Sigmoid colon (tissue), 7 donors: ENCODE data around the gene PCDHGA5. TPM values are rescaled to one million over a fixed set of nuclear protein-coding genes. Genes with fewer than 3 reads are reported as not detected.
"Not testable (repeated sequence)": the region's sequence is repeated elsewhere in the genome, so short reads cannot be mapped to it uniquely, and the experiment has no call there.

Source experiments
- DNase-seq: peaks from one replicate; pipeline ENCODE4 v3.0.0-alpha.2; 2019
- H3K27ac ChIP-seq, 4 donors: fragments of 200-600 bp; sonication (generic); one replicate each; pipeline ENCODE4 v1.5.1; 2016 to 2019; ENCODE audit warnings: mild to moderate bottlenecking in 1 of 4
- H3K27me3 ChIP-seq, 3 donors: fragments of 200-600 bp; sonication (generic); one replicate each; pipeline ENCODE4 v1.5.1; 2019; ENCODE audit warnings: mild to moderate bottlenecking in 1 of 3
- H3K36me3 ChIP-seq, 4 donors: fragments of 200-600 bp; sonication (generic); one replicate each; pipeline ENCODE4 v1.5.1; 2016 to 2019
- H3K4me1 ChIP-seq, 4 donors: fragments of 200-600 bp; sonication (generic); one replicate each; pipeline ENCODE4 v1.5.1; 2017 to 2019
- H3K4me3 ChIP-seq, 4 donors: fragments of 200-600 bp; sonication (generic); one replicate each; pipeline ENCODE4 v1.5.1; 2017 to 2019; ENCODE audit warnings: mild to moderate bottlenecking in 2 of 4, moderate library complexity in 1 of 4
- H3K9me3 ChIP-seq, 4 donors: fragments of 200-600 bp in 3 of 4; sonication (generic) in 3 of 4; one replicate each; pipeline versions ENCODE4 v1.5.1 to v1.6.1; 2013 to 2019
- EP300 ChIP-seq, 4 donors: sonication (generic); formaldehyde crosslinking; IDR thresholded peaks; one replicate each; pipeline ENCODE4 v1.6.1; 2017; ENCODE audit warnings: antibody characterized with exemption in 4 of 4
- POLR2A ChIP-seq, 2 donors: fragments of 450-650 bp; IDR thresholded peaks; one replicate each; pipeline ENCODE4 v1.6.1; 2016; ENCODE audit warnings: antibody characterized with exemption in 2 of 2, mild to moderate bottlenecking in 2 of 2, moderate library complexity in 2 of 2
- POLR2AphosphoS5 ChIP-seq, 4 donors: sonication (generic); formaldehyde crosslinking; IDR thresholded peaks; one replicate each; pipeline ENCODE4 v1.6.1; 2017; ENCODE audit warnings: antibody characterized with exemption in 4 of 4
- WGBS, 2 donors: extraction: QIAGEN DNeasy Blood & Tissue Kit; methylation state at CpG; one replicate each; pipeline ENCODE4 v1.1.7; 2013; 5-methylcytosine and 5-hydroxymethylcytosine counted together
- intact Hi-C: fragments of 100-400 bp; cut with DNase I; formaldehyde crosslinking; loops from one replicate; pipeline ENCODE4 v1.15.1; 2023
- polyA plus RNA-seq, 3 donors: library from polyadenylated mRNA; stranded (reverse); fragments of 200-250 nt; gene quantifications; one replicate each; pipeline ENCODE4 v1.2.3, GENCODE V29; 2013
- total RNA-seq, 4 donors: library from RNA; depleted of rRNA; stranded (reverse); fragments of >200 nt; gene quantifications; one replicate each; pipeline ENCODE4 v1.1.0, GENCODE V29; 2016
- TF ChIP-seq, protein P1 (sequence below), 4 experiments: fragments of 450-650 bp in 3 of 4; fragments of 200-600 bp in 1 of 4; IDR thresholded peaks; one replicate each; pipeline ENCODE4 v1.5.1; 2016 to 2019; ENCODE audit warnings: antibody characterized with exemption in 4 of 4, mild to moderate bottlenecking in 3 of 4, moderate library complexity in 2 of 4
- donor health status: healthy with polysubstance abuse.
- donor health status: Bipolar disorder and iron deficiency.
- donor health status: healthy.

The PCDHGA5 gene
- total and polyA plus RNA-seq, 7 donors = 0.57 to 8.3 (median 6.1) TPM; not detected in 2

DNA sequence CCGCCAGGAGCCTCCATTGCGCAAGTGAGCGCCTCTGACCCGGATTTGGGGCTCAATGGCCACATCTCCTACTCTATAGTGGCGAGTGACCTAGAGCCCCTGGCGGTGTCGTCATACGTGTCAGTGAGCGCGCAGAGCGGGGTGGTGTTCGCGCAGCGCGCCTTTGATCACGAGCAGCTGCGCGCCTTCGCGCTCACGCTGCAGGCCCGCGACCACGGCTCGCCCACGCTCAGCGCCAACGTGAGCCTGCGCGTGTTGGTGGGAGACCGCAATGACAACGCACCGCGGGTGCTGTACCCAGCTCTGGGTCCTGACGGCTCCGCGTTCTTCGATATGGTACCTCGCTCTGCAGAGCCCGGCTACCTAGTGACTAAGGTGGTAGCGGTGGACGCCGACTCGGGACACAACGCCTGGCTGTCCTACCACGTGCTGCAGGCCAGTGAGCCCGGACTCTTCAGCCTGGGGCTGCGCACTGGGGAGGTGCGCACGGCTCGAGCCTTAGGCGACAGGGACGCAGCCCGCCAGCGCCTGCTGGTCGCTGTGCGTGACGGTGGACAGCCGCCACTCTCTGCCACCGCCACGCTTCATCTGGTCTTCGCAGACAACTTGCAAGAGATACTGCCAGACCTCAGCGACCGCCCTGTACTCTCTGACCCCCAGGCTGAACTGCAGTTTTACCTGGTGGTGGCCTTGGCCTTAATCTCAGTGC lies 45.8 kb downstream of the PCDHGA5 start:
- H3K4me1 ChIP-seq = no peaks in the 10 kb centered on the region
- WGBS, 2 donors = 30 to 67% methylated on average over 64 of the region's 64 CpGs
- peaks cover 37 to 91% (median 83%) of the 10 kb centered on the region in 4 donors for H3K9me3 ChIP-seq
- H3K4me3 ChIP-seq = no peak overlapping the region
- no peaks in the 10 kb centered on the region for H3K27me3 ChIP-seq
- TF ChIP-seq, protein P1, sequence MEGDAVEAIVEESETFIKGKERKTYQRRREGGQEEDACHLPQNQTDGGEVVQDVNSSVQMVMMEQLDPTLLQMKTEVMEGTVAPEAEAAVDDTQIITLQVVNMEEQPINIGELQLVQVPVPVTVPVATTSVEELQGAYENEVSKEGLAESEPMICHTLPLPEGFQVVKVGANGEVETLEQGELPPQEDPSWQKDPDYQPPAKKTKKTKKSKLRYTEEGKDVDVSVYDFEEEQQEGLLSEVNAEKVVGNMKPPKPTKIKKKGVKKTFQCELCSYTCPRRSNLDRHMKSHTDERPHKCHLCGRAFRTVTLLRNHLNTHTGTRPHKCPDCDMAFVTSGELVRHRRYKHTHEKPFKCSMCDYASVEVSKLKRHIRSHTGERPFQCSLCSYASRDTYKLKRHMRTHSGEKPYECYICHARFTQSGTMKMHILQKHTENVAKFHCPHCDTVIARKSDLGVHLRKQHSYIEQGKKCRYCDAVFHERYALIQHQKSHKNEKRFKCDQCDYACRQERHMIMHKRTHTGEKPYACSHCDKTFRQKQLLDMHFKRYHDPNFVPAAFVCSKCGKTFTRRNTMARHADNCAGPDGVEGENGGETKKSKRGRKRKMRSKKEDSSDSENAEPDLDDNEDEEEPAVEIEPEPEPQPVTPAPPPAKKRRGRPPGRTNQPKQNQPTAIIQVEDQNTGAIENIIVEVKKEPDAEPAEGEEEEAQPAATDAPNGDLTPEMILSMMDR (IDR thresholded peaks at IDR 0.05) = no peak
- intact Hi-C loops = loop anchor here (5.0 kb wide), 1 partner anchor 118 kb away; no protein-coding TSS in a partner anchor
- H3K27ac ChIP-seq = no peak overlapping the region
- peak; percentile 46 for DNase-seq
- peaks cover 0 to 11% (median 0%) of the 10 kb centered on the region in 4 donors for H3K36me3 ChIP-seq

DNA sequence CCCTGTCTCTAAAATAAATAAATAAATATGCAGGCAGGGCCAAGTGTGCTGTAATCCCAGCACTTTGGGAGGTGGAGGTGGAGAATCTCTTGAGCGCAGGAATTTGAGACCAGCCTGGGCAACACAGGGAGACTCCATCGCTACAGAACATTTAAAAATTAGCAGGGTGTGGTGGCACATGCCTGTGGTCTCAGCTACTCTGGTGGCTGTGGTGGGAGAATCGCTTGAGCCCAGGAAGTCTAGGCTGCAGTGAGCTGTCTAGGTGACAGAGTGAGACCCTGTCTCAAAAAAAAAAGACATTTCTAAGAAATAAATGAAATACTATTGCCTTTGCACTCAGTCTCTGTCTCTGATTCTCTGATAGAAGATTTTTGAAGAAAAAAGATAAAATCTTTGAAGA lies 47.6 kb downstream of the PCDHGA5 start:
- H3K4me3 ChIP-seq = no peak overlapping the region
- no peak for DNase-seq
- H3K4me1 ChIP-seq = no peaks in the 10 kb centered on the region
- TF ChIP-seq POLR2AphosphoS5 (IDR thresholded peaks at IDR 0.05) (no peak), EP300 (IDR thresholded peaks at IDR 0.05) (no peak), POLR2A (IDR thresholded peaks at IDR 0.05) (no peak)
- TF ChIP-seq, protein P1 (IDR thresholded peaks at IDR 0.05) = no peak
- peaks cover 40 to 92% (median 78%) of the 10 kb centered on the region in 4 donors for H3K9me3 ChIP-seq
- 68 to 77% methylated on average over 3 of the region's 3 CpGs for WGBS, 2 donors
- H3K36me3 ChIP-seq = peaks cover 0 to 11% (median 0%) of the 10 kb centered on the region in 4 donors
- H3K27me3 ChIP-seq = no peaks in the 10 kb centered on the region
- no peak overlapping the region for H3K27ac ChIP-seq
- intact Hi-C loops = no loop called here

DNA sequence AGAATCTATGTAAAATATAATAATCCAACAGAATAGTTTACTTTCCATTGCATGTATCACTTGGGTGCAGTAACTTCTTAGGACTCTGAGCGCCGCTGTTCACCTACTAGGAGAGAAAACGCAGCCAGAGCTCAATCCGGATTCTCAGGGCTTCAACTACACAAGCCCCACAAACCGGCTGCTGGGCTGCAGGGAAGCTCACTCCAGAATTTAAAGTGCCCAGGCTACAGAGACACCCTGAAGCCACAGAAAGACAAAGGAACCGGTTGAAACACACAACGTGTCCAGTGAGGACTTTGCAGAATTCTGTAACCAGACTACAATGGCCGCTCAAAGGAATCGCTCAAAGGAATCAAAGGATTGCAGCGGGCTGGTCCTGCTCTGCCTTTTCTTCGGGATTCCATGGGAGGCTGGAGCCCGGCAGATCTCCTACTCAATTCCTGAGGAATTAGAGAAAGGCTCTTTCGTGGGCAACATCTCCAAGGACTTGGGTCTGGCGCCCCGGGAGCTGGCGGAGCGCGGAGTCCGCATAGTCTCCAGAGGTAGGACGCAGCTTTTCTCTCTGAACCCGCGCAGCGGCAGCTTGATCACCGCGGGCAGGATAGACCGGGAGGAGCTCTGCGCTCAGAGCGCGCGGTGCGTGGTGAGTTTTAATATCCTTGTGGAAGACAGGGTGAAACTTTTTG lies 49.0 kb downstream of the PCDHGA5 start, which contains the start of gene PCDHGA10:
Gene PCDHGA10, plus strand, starts transcription at position 134 of the 686 bp plus-strand sequence. Its CDS starts 189 bp downstream, at position 323.
- DNase-seq = no peak
- 13 to 35% methylated on average over 31 of the region's 31 CpGs for WGBS, 2 donors
- peak within 1 kb of the TSS in 1 of 4 donors; percentile 3 for H3K27ac ChIP-seq
- H3K4me1 ChIP-seq = no peaks in the 10 kb centered on the region
- H3K27me3 ChIP-seq = no peaks in the 10 kb centered on the region
- H3K4me3 ChIP-seq = peak within 1 kb of the TSS in 3 of 4 donors; percentile 8 to 23 (median 19)
- H3K9me3 ChIP-seq = peaks cover 40 to 88% (median 71%) of the 10 kb centered on the region in 4 donors
- TF ChIP-seq, protein P1 (IDR thresholded peaks at IDR 0.05) = peak in 1 of 4 experiments; percentile 13
- TF ChIP-seq EP300 (IDR thresholded peaks at IDR 0.05) = no peak
- intact Hi-C loops = no loop called here
- peaks cover 0 to 11% (median 0%) of the 10 kb centered on the region in 4 donors for H3K36me3 ChIP-seq

DNA sequence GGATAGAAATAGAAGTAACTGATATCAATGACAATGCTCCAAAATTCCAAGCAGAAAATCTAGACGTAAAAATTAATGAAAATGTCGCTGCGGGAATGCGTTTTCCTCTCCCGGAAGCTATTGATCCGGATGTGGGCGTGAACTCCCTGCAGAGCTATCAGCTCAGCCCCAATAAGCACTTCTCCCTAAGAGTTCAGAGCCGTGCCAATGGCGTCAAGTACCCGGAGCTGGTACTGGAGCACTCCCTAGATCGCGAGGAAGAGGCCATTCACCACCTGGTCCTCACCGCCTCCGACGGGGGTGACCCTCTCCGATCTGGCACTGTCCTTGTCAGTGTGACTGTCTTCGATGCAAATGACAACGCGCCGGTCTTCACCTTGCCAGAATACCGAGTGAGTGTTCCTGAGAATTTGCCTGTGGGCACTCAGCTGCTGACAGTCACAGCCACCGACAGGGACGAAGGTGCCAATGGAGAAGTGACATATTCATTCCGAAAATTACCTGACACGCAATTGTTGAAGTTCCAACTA lies 49.6 kb downstream of the PCDHGA5 start:
- WGBS, 2 donors = 16 to 38% methylated on average over 25 of the region's 25 CpGs
- H3K36me3 ChIP-seq = peaks cover 0 to 11% (median 0%) of the 10 kb centered on the region in 4 donors
- DNase-seq = peak; percentile 48
- intact Hi-C loops = no loop called here
- TF ChIP-seq POLR2AphosphoS5 (IDR thresholded peaks at IDR 0.05) (no peak), EP300 (IDR thresholded peaks at IDR 0.05) (no peak), POLR2A (IDR thresholded peaks at IDR 0.05) (no peak)
- TF ChIP-seq, protein P1 (IDR thresholded peaks at IDR 0.05) = no peak
- no peak overlapping the region for H3K27ac ChIP-seq
- peaks cover 42 to 88% (median 72%) of the 10 kb centered on the region in 4 donors for H3K9me3 ChIP-seq
- peak overlapping the region in 3 of 4 donors; percentile 8 to 23 (median 19) for H3K4me3 ChIP-seq
- peaks cover 0 to 4% (median 0%) of the 10 kb centered on the region in 4 donors for H3K4me1 ChIP-seq
- H3K27me3 ChIP-seq = no peaks in the 10 kb centered on the region

DNA sequence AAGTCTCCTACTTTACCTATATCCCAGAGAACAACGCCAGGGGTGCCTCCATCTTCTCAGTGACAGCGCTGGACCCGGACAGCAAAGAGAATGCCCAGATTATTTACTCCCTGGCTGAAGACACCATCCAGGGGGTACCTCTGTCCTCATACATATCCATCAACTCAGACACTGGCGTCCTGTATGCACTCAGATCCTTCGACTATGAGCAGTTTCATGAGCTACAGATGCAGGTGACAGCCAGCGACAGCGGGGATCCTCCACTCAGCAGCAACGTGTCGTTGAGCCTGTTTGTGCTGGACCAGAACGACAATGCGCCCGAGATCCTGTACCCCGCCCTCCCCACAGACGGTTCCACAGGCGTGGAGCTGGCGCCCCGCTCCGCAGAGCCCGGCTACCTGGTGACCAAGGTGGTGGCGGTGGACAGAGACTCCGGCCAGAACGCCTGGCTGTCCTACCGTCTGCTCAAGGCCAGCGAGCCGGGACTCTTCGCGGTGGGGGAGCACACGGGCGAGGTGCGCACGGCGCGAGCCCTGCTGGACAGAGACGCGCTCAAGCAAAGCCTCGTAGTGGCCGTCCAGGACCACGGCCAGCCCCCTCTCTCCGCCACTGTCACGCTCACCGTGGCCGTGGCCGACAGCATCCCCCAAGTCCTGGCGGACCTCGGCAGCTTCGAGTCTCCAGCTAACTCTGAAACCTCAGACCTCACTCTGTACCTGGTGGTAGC lies 50.7 kb downstream of the PCDHGA5 start:
- not testable (repeated sequence) for H3K4me3 ChIP-seq

DNA sequence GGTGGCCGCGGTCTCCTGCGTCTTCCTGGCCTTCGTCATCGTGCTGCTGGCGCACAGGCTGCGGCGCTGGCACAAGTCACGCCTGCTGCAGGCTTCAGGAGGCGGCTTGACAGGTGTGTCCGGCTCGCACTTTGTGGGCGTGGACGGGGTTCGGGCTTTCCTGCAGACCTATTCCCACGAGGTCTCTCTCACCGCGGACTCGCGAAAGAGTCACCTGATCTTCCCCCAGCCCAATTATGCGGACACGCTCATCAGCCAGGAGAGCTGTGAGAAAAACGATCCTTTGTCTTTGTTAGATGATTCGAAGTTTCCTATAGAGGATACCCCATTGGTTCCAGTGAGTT lies 51.3 kb downstream of the PCDHGA5 start:
- H3K36me3 ChIP-seq = peaks cover 0 to 11% (median 0%) of the 10 kb centered on the region in 4 donors
- not testable (repeated sequence) for H3K4me1 ChIP-seq, H3K27ac ChIP-seq, H3K4me3 ChIP-seq, DNase-seq, H3K27me3 ChIP-seq
- intact Hi-C loops = loop anchor here (5.0 kb wide), 2 partner anchors 62 to 142 kb away; partner anchors contain the start of gene PCDHGC3
- WGBS, 2 donors = 28 to 64% methylated on average over 24 of the region's 24 CpGs
- H3K9me3 ChIP-seq = peaks cover 42 to 88% (median 71%) of the 10 kb centered on the region in 4 donors

More for the DNA sequence above, 50.7 kb downstream of the PCDHGA5 start:
- H3K27me3 ChIP-seq, H3K4me1 ChIP-seq, DNase-seq, H3K27ac ChIP-seq: not testable (repeated sequence)
- intact Hi-C loops = loop anchor here (5.0 kb wide), 2 partner anchors 63 to 143 kb away; partner anchors contain the start of gene PCDHGC3
- Histone ChIP-seq H3K36me3 (peaks cover 0 to 11% (median 0%) of the 10 kb centered on the region in 4 donors), H3K9me3 (peaks cover 42 to 88% (median 71%) of the 10 kb centered on the region in 4 donors)
- 36 to 66% methylated on average over 46 of the region's 46 CpGs for WGBS, 2 donors
